Measurements from ENCODE around the gene POU6F2.
"Not testable (repeated sequence)": the region's sequence is repeated elsewhere in the genome, so short reads cannot be mapped to it uniquely, and the experiment has no call there.

POU6F2 gene

DNA sequence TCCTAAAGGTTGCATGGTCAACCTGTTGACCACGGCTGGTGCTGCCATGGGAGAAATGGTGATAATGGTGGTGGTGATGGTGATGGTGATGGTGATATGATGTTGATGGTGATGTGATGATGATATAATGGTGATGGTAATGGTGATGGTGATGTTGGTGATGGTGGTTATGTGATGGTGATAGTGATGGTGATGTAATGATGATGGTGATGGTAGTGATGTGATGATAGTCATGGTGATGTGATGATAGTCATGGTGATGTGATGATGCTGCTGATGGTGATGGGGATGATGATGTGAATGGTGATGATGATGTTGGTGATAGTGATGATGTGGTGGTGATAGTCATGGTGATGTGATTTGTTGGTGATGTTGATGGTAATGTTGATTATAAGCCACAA, 23.9 kb downstream of the POU6F2 start:
- DNase-seq (ENCODE audit: low read depth), result no peak

DNA sequence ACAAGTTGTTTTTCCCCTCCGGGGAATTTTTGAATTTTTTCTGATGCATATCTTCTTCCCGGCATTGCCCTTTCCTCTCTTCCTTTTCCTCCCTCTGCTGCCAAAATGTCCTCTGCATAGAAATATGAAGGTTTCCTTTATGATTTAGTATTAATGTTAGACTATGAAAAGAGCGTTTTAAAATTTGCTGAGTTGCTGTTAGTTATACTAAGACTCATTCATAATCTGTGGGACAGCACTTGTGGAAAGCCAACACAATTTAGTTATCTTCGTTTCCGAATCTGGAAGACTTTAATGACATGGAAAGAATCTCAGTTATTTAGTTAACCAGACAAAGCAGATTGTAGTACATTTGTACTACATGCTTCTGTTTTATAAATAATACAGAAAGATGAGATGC, 25.0 kb downstream of the POU6F2 start:
- DNase-seq (ENCODE audit: low read depth), result no peak

DNA sequence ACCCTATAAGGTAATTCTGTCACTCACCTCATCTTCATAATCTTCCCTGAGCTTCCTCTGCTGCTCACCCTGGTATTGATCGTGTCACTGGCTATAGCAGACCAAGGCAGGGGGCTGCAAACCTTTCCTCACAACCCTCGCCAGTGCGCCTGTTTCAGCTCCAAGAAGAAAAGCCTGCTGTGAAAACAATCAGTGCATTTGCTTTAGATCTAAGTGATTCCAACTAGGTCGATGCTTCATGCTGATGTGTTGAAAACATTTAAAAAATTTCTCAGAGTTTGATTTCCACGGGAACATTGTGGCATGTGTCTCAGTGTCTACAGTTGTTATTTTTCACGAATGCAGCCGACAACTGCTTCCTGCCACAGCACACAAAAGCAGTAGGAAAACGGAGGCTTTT, 27.3 kb downstream of the POU6F2 start:
- DNase-seq (ENCODE audit: low read depth), result no peak

DNA sequence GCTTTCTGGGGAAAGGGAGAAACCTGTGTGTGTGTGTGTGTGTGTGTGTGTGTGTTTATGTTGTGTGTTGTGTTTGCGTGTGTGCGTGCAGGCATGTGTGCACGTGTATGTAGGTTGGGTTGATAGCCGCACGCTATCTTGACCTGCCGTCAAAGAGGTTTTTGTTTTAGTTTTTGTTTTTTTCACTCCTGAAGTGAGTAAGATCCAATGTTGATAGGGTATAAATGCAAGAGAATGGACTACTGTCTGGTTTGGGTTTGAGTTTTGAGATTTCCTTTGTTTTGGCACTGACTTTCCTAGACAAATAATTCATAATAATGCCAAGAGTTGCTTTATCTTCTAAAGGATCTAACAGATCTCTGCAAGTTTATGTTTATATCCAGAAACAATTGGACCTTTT, 27.8 kb downstream of the POU6F2 start:
- DNase-seq (ENCODE audit: low read depth), result no peak

DNA sequence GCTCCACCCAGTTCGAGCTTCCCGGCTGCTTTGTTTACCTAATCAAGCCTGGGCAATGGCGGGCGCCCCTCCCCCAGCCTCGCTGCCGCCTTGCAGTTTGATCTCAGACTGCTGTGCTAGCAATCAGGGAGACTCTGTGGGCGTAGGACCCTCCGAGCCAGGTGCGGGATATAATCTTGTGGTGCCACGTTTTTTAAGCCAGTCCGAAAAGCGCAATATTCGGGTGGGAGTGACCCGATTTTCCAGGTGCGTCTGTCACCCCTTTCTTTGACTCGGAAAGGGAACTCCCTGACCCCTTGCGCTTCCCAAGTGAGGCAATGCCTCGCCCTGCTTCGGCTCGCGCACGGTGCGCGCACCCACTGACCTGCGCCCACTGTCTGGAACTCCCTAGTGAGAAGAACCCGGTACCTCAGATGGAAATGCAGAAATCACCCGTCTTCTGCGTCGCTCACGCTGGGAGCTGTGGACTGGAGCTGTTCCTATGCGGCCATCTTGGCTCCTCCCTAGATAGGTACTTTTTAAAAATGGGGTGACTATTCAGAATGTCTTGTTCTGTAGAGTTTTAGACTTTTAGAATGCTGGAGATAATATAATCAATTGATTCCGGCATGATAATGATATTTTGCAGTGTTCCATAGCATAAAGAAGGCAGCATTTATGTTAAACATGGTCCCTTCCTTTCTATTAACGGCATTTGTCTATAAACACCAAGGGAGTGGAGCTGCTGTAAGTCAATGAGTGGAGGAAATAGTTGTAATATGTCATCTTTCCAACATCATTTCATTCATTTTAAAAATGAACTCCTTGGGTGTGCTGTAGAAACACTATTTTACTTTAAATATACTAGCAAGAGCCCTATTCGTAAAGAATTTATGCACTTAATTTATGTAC, 35.6 kb downstream of the POU6F2 start:
- not testable (repeated sequence) for DNase-seq (ENCODE audit: low read depth)

DNA sequence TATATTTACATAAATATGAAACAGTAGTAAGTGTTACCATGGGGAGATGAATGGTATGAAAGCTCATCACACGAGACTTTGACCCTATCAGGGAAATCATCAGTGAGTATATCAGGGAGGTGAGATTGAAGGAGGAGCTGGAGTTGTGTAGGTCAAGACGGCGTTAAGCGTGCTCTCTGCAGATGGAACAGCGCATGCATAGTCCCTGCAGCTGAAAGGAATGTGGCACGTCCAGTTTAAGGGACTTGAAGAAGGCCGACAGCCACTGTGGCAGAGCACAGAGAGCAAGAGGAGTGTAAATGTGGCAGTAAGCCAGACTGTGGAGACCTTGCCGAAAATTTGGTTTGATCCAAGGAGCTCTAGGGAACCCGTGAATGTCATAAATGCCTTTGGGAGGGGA, 38.9 kb downstream of the POU6F2 start:
- DNase-seq (ENCODE audit: low read depth), result no peak

DNA sequence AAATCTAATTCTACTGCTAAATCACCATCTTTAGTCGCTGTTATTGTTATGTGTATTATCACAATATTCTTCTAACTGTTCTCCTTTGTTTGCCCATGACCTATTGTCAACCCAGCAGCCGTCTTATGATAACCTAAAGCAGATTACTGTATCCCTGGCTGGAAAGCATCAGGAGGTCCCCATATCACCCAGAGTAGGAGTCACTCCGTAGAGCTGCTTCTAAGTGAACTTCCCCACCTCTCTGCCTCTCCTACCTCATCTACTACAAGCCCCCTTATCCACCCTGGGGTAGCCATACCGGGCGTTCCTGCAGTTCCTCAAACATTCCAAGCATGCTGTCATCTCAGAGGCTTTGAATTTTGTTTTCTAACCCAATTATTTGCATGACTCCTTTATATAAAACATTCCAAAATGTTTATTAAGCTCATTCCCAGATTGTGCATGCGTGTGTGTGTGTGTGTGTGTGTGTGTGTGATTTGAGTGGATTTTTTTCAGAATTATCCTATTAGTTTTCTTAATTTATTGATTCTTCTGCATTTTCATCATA, 39.7 kb downstream of the POU6F2 start:
- no peak for DNase-seq (ENCODE audit: low read depth)

DNA sequence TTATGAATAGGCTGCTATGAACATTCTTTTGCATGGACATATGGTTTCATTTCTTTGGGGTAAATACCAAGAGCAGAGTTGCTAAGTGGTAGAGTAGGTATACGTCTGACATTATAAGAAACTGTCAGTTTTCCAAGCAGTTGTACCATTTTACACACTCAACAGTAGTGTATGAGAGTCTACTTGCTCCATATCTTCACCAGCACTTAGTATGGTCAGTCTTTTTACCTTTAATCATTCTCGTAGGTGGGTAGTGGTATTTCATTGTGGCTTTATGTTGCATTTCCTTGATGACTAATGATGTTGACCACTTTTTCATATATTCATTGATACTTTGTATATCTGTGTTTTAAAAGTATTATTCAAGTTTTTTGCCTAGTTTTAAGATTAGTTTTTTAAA, 45.1 kb downstream of the POU6F2 start:
- no peak for DNase-seq (ENCODE audit: low read depth)

DNA sequence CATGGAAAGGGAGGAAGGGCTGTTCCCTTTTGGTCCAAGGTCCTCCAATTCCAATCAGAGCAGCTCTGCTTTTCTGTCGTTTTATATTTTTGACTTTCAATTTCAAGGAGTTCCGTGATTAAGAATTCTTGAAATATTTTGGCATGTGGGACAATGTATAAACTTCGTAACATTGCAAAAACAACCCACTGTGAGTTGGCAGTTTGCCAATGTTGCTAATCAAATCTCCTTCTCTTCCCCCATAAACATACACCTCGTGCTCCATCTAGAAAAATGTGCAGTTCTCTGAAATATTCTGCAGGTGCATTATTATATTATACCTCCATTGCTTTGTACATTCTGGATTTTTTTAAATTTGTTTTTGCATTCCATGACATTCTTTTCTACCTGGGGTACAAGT, 49.8 kb downstream of the POU6F2 start:
- no peak for DNase-seq (ENCODE audit: low read depth)

DNA sequence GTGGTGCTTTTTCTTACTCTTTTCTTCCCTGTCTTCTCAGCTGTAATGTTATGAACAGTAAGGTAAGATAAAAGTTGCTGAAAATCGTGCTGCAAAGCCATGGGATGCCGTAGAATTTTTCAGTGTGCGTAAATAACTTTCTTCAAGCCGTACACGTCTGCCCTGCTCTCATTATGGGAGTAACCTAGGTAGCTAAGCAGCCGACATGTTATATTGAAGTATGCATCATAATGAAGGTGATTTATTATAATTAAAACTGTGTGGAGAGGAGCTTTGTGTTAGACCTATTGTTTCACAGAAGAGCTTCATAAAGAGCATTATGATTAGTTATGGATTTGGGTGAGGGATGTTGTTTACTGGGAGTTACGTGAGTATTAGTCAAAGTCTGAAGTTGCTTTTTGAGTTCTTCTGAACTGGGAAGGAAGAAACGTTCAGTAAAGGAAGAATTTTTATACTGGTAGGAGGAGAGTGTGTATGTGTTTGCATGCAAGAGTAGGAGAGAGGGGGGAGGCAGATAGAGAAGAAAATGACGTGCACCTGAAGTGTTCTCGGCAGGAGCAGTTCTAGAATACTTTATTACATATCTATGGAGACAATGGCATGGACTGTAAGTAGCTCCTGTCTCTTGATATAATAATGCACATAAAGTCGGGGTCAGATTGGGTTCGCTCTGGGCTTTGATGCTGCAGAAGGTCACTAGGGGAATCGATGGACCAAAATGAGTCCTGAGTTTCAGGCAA, 56.3 kb downstream of the POU6F2 start:
- no peak for DNase-seq (ENCODE audit: low read depth)

DNA sequence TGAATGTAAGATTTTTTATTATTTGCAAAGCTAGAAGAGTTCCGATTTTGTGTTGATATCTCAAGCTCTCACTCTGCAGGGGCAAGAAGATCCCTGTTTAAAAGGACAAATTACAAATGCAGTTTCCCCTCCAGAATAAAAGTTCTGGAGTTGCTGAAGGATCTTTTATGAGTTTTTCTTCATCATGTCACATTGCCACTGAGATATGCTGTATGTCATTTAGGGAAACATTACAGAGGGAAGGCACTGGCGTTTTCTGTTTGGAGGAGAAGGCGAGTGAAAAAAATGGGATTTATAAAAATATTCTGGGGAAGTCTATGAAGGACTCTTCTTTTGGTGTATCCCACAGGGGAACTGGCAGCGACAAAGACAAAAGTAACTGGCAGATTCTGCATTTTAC, 57.4 kb downstream of the POU6F2 start:
- DNase-seq (ENCODE audit: low read depth), result no peak

DNA sequence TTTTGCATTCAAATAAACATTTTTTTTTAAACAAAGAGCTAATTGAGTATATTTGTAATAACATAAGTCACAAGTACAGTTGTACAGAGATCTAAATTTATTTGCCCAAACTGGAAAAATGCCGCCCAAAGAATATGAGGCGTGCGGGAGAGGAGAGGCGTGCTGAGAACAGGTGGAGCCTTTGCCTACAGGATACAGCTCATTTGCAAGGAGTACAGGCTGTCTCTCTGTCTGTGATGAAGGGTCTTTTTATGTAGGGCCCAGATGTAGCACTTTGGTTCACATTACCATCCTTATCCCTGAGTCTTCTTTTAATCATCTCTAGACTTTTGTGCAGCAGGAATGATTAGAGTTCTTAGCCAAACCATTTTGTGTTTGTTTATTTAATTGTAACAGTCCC, 58.2 kb downstream of the POU6F2 start:
- no peak for DNase-seq (ENCODE audit: low read depth)

DNA sequence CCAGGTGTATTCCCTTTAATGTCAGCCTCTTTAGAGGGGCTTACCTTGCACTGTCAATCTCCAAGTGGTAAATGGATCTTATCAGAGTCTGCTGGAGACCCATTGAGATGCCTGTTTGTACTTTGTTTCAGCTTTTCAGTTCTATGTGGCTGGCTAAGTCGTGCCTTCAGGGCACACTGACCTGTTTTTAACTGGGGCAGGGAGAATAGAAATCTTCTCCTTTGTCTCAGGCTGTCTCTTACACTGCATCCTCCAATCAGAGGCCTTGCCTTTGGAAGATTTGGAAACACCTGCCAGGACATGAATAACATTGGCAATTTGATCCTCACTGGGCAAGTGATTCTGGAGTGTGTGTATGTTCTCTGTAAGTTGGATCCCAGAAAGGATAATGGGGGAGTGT, 65.0 kb downstream of the POU6F2 start:
- no peak for DNase-seq (ENCODE audit: low read depth)

DNA sequence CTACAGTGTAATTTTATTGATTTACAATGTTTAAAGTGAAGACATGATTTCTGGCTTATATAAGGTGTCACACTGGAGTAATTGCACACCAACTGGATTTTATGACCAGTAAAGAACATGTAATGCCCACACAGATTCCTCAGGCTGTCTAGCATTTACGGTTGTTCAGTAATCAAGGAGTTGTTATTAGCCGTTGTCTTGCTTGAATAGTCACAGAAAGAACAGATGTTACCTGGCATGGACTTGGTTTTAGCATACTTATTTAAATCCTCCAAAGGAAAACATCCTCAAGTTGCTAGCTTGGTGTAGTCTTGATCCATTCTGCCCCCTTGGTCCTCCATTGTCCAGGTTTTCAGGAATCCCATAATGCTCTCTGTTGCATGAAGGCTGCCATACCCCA, 65.8 kb downstream of the POU6F2 start:
- DNase-seq (ENCODE audit: low read depth), result no peak

DNA sequence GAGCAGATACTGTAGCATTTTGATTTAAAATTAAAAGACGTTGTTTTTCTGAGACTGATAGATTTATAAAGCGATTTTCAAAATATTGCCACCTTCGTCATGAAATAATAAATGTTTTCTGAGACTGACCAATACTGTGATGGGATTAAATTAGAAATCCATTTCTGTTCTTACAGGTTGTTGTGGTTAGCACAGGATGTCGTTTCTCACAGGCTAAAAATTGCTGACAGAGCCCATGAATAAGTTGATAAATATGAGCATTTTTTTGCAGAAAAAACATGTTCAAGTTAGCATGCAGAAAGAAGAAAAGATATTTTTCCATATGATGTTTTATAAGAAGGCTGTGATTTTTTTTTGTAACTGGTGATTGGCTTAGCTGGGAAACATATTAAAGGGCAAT, 66.8 kb downstream of the POU6F2 start:
- DNase-seq (ENCODE audit: low read depth), result no peak

DNA sequence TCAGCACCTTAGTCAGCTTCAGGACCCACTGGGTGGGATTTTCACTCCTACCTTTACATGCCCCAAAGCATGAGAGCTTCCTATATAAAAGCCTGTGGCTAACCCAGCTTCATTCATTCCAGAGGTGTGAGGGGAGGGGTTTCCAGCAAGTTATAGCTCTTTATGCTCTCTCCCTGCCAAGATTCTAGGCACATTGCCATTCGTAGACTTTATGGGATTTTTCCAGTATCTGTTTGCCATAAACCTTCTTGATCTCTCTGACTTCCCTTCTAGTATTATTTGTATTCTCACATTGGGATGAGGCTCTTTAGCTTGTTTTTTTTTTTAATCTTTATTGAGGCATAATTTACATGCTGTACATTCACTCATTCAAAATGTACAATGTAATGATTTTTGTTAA, 67.5 kb downstream of the POU6F2 start:
- no peak for DNase-seq (ENCODE audit: low read depth)

DNA sequence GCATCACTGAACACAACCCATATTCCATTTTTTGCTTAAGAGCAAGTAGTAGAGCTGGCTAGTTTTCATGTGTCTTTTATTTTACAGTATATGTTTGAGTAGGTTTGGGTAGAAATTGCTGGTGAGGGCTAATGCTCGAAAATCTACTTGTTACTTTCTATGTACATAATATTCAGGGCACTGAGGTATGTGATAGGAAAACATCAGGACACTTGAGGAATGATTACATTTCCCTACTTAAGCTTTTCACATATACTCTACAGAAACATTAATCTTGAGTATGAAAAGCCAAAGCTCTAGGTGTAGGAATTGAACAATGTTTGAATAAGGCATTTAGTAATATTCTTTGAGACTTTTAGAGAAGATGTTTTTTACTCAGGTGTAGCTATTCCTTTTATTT, 73.6 kb downstream of the POU6F2 start:
- no peak for DNase-seq (ENCODE audit: low read depth)

DNA sequence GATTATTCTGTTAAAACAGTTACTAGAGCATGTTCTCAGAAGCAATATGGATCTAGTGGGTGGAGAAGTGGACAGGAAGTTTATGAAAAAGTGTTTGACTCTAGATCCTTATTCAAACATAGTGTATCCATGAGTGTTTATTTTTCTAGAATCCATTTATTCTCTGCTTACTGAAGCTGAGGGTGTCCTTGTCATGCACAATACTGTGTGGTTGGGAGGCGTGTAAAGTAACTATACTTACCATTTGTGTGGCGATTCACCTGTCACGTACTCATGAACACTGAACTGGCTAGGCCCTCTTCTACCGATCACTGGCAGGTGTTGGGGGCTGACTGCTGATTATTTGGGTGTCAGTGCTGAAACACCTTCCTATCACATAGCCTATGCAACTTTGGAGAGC, 74.0 kb downstream of the POU6F2 start:
- no peak for DNase-seq (ENCODE audit: low read depth)

DNA sequence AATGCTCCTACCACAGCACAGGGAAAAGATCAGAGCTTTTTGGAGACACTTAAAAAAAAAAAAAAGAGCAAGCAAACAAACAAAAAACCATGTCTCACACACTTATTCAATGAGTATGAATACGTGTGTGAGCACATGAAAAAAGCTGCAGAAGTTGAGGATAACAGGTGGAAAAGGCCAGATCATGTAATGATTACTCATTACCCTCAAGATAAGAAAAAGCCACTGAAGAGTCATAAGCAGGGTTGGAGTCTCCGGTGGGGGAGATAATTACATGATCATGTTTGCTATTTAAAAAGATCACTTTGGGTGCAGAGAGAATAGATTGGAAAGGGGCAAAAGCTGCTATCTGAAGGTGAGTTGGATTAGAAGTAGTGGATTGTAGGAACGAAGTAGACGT, 77.0 kb downstream of the POU6F2 start:
- DNase-seq (ENCODE audit: low read depth), result no peak

DNA sequence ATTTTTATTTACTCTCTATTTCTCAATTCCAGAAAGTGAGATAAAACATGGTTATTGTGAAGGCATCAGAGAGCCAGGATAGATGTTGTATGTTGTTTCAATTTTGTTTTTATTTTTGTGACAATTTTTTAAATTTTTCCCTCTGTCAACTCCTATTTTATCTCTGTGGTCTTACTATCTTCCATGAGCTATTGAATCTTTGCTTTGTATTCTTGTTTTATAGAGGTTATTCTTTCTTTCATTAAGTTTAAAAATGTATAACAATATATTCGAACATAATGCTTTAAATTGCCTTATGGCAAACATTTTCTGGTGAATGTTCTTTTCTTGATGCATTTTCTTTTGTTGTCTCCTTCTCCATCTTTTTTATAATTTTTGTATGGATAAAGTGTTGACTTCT, 78.4 kb downstream of the POU6F2 start:
- no peak for DNase-seq (ENCODE audit: low read depth)

DNA sequence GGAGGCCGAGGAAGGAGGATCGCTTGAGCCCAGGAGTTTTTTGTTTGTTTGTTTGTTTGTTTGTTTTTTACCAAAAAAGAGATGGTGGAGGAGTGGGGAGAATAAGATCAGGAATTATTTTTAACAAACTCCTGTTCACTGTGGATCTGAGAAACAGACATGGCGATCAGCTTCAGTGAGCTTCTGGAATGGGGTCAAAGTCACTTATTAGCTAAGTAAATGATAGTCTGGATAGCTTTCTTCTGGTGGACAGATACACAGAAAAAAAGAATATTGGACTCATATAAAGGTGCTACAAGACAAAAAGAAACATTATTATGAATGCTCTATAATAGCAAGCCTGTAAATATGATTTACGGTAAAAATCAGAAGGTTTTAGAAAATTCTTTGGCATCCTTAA, 85.1 kb downstream of the POU6F2 start:
- DNase-seq (ENCODE audit: low read depth), result no peak

DNA sequence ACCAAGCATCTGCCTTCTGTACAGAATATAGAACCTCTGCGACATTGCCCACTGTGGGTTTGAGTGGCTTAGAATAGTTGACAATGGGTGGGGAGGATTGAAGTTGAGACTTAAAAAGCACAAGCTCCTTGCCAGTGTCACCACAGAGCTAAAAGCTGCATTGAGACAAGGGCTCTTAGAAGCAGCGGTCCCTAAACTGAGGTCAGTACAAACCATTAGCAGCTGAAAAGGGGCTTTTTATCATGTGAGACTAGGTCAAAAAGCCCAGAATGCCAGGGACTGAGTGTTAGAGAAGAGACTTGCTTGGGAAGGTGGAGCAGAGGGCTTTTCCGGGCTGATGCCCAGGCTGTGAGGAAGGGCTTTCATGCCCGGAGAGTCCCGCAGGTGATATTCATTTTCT, 91.3 kb downstream of the POU6F2 start:
- DNase-seq (ENCODE audit: low read depth), result no peak
